Caco-2 (cell line): Measurements from ENCODE around the gene COA3. TPM values are rescaled to one million over a fixed set of nuclear protein-coding genes. Genes with fewer than 3 reads are reported as not detected.
A peak's percentile ranks its signal among the peaks of the same experiment; 100 is the strongest.

Experiments used
- BruUV-seq: library from RNA; stranded (reverse); fragments of 400-500 nt; replicated peaks from 2 replicates; lab custom pipeline; 2021; lab: Mats Ljungman, UMichigan
- CTCF ChIA-PET: fragments of 300-600 bp; sonication (Branson Sonifier 250); formaldehyde crosslinking; loops from one replicate; lab custom pipeline; 2022; ENCODE audit warnings: antibody characterized with exemption; lab: Charles Lee
- POLR2A ChIA-PET: fragments of 300-600 bp; sonication (Branson Sonifier 250); formaldehyde crosslinking; loops from one replicate; lab custom pipeline; 2022; ENCODE audit warnings: antibody characterized with exemption; lab: Charles Lee
- DNase-seq, 2 experiments: peaks; one replicate each; pipeline versions ENCODE4 v3.0.0 to v3.0.0-alpha.2; 2020 to 2022
- H3K27me3 ChIP-seq: replicated peaks from 2 replicates; pipeline ENCODE4 v1.6.0; 2011; ENCODE audit warnings: low read length; ENCODE audit not compliant: control insufficient read depth, insufficient read depth
- H3K36me3 ChIP-seq: 2 replicates; pipeline ENCODE4 v1.5.1; 2011; ENCODE audit warnings: low read length; ENCODE audit not compliant: control insufficient read depth, insufficient read depth
- H3K4me1 ChIP-seq: fragments of 250-450 bp; sonication (Bioruptor Pico); 2 replicates; pipeline ENCODE4 v1.5.1; 2020; ENCODE audit warnings: mild to moderate bottlenecking
- H3K4me3 ChIP-seq: 2 replicates; pipeline ENCODE4 v1.5.1; 2011; ENCODE audit warnings: low read depth, mild to moderate bottlenecking, control low read depth, low read length
- H3K9me3 ChIP-seq: fragments of 250-450 bp; sonication (Bioruptor Pico); 2 replicates; pipeline ENCODE4 v1.5.1; 2020; ENCODE audit warnings: mild to moderate bottlenecking, moderate library complexity
- H3K27ac Mint-ChIP-seq: one replicate; pipeline ENCODE4 v1.8.0; 2022; ENCODE audit warnings: mixed read lengths; ENCODE audit not compliant: unreplicated experiment
- H3K27me3 Mint-ChIP-seq: one replicate; pipeline ENCODE4 v1.8.0; 2022; ENCODE audit warnings: mixed read lengths; ENCODE audit not compliant: insufficient read depth, unreplicated experiment
- H3K36me3 Mint-ChIP-seq: one replicate; pipeline ENCODE4 v1.8.0; 2022; ENCODE audit warnings: mild to moderate bottlenecking, mixed read lengths; ENCODE audit not compliant: insufficient read depth, unreplicated experiment
- H3K4me1 Mint-ChIP-seq: one replicate; pipeline ENCODE4 v1.8.0; 2022; ENCODE audit warnings: low read depth, mixed read lengths; ENCODE audit not compliant: unreplicated experiment
- H3K4me3 Mint-ChIP-seq: one replicate; pipeline ENCODE4 v1.8.0; 2022; ENCODE audit warnings: mild to moderate bottlenecking, moderate library complexity, mixed read lengths; ENCODE audit not compliant: unreplicated experiment
- H3K9me3 Mint-ChIP-seq: one replicate; pipeline ENCODE4 v1.8.0; 2022; ENCODE audit warnings: mixed read lengths; ENCODE audit not compliant: unreplicated experiment
- CTCF ChIP-seq, 2 experiments: fragments of 200-600 bp in 1 of 2; IDR thresholded peaks; 1 replicate in 1 of 2; 2 replicates in 1 of 2; pipeline versions ENCODE4 v1.5.1 to v1.8.0; 2011 to 2022; ENCODE audit warnings: antibody characterized with exemption in 1 of 2, control low read depth in 1 of 2, inconsistent platforms in 1 of 2, low read depth in 1 of 2, low read length in 1 of 2, mild to moderate bottlenecking in 1 of 2, moderate library complexity in 1 of 2; ENCODE audit not compliant: insufficient read depth in 1 of 2, severe bottlenecking in 1 of 2, unreplicated experiment in 1 of 2
- intact Hi-C: fragments of 100-400 bp; cut with micrococcal nuclease; formaldehyde crosslinking; loops from one replicate; pipeline ENCODE4 v1.10.0; 2022; ENCODE audit not compliant: unreplicated experiment
- total RNA-seq: library from RNA; stranded (reverse); gene quantifications from 2 replicates; pipeline ENCODE4 v1.2.3, GENCODE V29; 2022

COA3 gene
- total RNA-seq, 1 experiment from 2014 or later = 63.6 TPM

GRCh38 chr17:42797067-42798007, 1.2 kb downstream of the COA3 start:
- CTCF ChIA-PET = interaction anchor here (1.1 to 1.9 kb wide), 2 partner anchors 23 to 27 kb away, joined by 3 to 11 read pairs; partner anchors contain the start of gene BECN1
- BruUV-seq = no TSS peak

GRCh38 chr17:42796066-42796758, 2.3 kb downstream of the COA3 start:
- H3K27me3 Mint-ChIP-seq = no peaks in the 10 kb centered on the region
- BruUV-seq = no TSS peak
- 0 out of 2 replicates have a peak, but pooled peaks cover 1% of the 10 kb centered on the region for H3K36me3 ChIP-seq
- H3K27me3 ChIP-seq = no peaks in the 10 kb centered on the region
- H3K4me1 ChIP-seq = peaks cover 10% of the 10 kb centered on the region
- ChIA-PET POLR2A (no interaction called here), CTCF (interaction anchor here (0.8 kb wide), 1 partner anchor 28 kb away, joined by 3 read pairs; the partner anchor contains the start of gene BECN1)
- intact Hi-C loops = no loop called here
- no peaks in the 10 kb centered on the region for H3K9me3 Mint-ChIP-seq
- no peak overlapping the region for H3K4me3 ChIP-seq
- H3K9me3 ChIP-seq = no peaks in the 10 kb centered on the region
- no peak overlapping the region for H3K4me3 Mint-ChIP-seq
- H3K27ac Mint-ChIP-seq = no peak overlapping the region
- H3K36me3 Mint-ChIP-seq = peaks cover 6% of the 10 kb centered on the region
- TF ChIP-seq CTCF (IDR thresholded peaks at IDR 0.05; ENCODE audit: insufficient read depth in 1 of 2, low read depth in 1 of 2, low read length in 1 of 2, severe bottlenecking in 1 of 2, unreplicated experiment in 1 of 2) = no peak
- peaks cover 8% of the 10 kb centered on the region for H3K4me1 Mint-ChIP-seq
- no peak for DNase-seq

More at GRCh38 chr17:42797067-42798007, 1.2 kb downstream of the COA3 start:
- H3K27me3 Mint-ChIP-seq = no peaks in the 10 kb centered on the region
- no peak for TF ChIP-seq CTCF (IDR thresholded peaks at IDR 0.05; ENCODE audit: insufficient read depth in 1 of 2, low read depth in 1 of 2, low read length in 1 of 2, severe bottlenecking in 1 of 2, unreplicated experiment in 1 of 2)
- peaks cover 8% of the 10 kb centered on the region for H3K4me1 Mint-ChIP-seq
- H3K9me3 Mint-ChIP-seq = no peaks in the 10 kb centered on the region
- Histone ChIP-seq H3K4me3 (peak overlapping the region; percentile 72), H3K4me1 (peaks cover 11% of the 10 kb centered on the region), H3K9me3 (no peaks in the 10 kb centered on the region), H3K36me3 (0 out of 2 replicates have a peak, but pooled peaks cover 1% of the 10 kb centered on the region), H3K27me3 (no peaks in the 10 kb centered on the region)
- no peak for DNase-seq
- H3K27ac Mint-ChIP-seq = no peak overlapping the region
- POLR2A ChIA-PET = interaction anchor here (1.9 to 2.0 kb wide), 2 partner anchors 24 to 26 kb away, joined by 7 to 12 read pairs; partner anchors contain the start of genes BECN1 and VPS25
- H3K4me3 Mint-ChIP-seq = peak overlapping the region; percentile 77
- H3K36me3 Mint-ChIP-seq = peaks cover 6% of the 10 kb centered on the region
- intact Hi-C loops = no loop called here

- POLR2A ChIA-PET = no interaction called here
- no peaks in the 10 kb centered on the region for H3K9me3 ChIP-seq
- Mint-ChIP-seq H3K27ac (no peak overlapping the region), H3K9me3 (peaks cover under 1% of the 10 kb centered on the region), H3K36me3 (peaks cover 6% of the 10 kb centered on the region), H3K4me1 (peaks cover 8% of the 10 kb centered on the region), H3K27me3 (no peaks in the 10 kb centered on the region), H3K4me3 (no peak overlapping the region)
- peaks cover 10% of the 10 kb centered on the region for H3K4me1 ChIP-seq
- DNase-seq = no peak
- H3K4me3 ChIP-seq = no peak overlapping the region
- H3K27me3 ChIP-seq = no peaks in the 10 kb centered on the region
- CTCF ChIA-PET = interaction anchor here (0.8 kb wide), 1 partner anchor 29 kb away, joined by 3 read pairs; the partner anchor contains the start of gene BECN1
- BruUV-seq = no TSS peak
- intact Hi-C loops = no loop called here
- no peak for TF ChIP-seq CTCF (IDR thresholded peaks at IDR 0.05; ENCODE audit: insufficient read depth in 1 of 2, low read depth in 1 of 2, low read length in 1 of 2, severe bottlenecking in 1 of 2, unreplicated experiment in 1 of 2)
- peaks cover 1% of the 10 kb centered on the region; the same call in 1 of the 2 replicates for H3K36me3 ChIP-seq
These were observed 3.0 kb downstream of the COA3 start for GRCh38 chr17:42795465-42795864.
